Measurements from ENCODE around the gene SLC35B4.
"Not testable (repeated sequence)": the region's sequence is repeated elsewhere in the genome, so short reads cannot be mapped to it uniquely, and the experiment has no call there.

Gene SLC35B4

GRCh38 chr7:134330974-134331373, 14.2 kb upstream of the SLC35B4 start:
- DNase-seq = no peak

- no peak for DNase-seq
These were observed 13.1 kb upstream of the SLC35B4 start for GRCh38 chr7:134329614-134330346.

- no peak for DNase-seq
These were observed 12.2 kb upstream of the SLC35B4 start for GRCh38 chr7:134328900-134329299.

- DNase-seq = peak; percentile 32 to 73
These were observed 11.2 kb upstream of the SLC35B4 start for GRCh38 chr7:134327896-134328295.

- DNase-seq = no peak
These were observed 7.4 kb upstream of the SLC35B4 start for GRCh38 chr7:134324107-134324506.

GRCh38 chr7:134320201-134320600, 3.5 kb upstream of the SLC35B4 start:
- no peak for DNase-seq

- no peak for DNase-seq
These were observed 1.7 kb upstream of the SLC35B4 start for GRCh38 chr7:134318443-134318842.

GRCh38 chr7:134317434-134317833, 704 bp upstream of the SLC35B4 start:
- no peak for DNase-seq

- peak; percentile 22 to 24 for DNase-seq
These were observed 821 bp downstream of the SLC35B4 start for GRCh38 chr7:134315679-134316538.

- no peak for DNase-seq
These were observed 3.2 kb downstream of the SLC35B4 start for GRCh38 chr7:134313543-134313942.

- DNase-seq = no peak
These were observed 4.0 kb downstream of the SLC35B4 start for GRCh38 chr7:134312717-134313116.

- DNase-seq = no peak
These were observed 4.9 kb downstream of the SLC35B4 start for GRCh38 chr7:134311807-134312206.

- DNase-seq = no peak
These were observed 8.2 kb downstream of the SLC35B4 start for GRCh38 chr7:134308548-134308947.

- DNase-seq = no peak
These were observed 9.4 kb downstream of the SLC35B4 start for GRCh38 chr7:134307320-134307719.

GRCh38 chr7:134302120-134302519, 14.6 kb downstream of the SLC35B4 start:
- no peak for DNase-seq

- no peak for DNase-seq
These were observed 15.1 kb downstream of the SLC35B4 start for GRCh38 chr7:134301592-134301991.

- DNase-seq = no peak
These were observed 15.7 kb downstream of the SLC35B4 start for GRCh38 chr7:134300988-134301387.

GRCh38 chr7:134298902-134299683, 17.6 kb downstream of the SLC35B4 start:
- no peak for DNase-seq

- no peak for DNase-seq
These were observed 19.2 kb downstream of the SLC35B4 start for GRCh38 chr7:134297489-134297888.

- DNase-seq = not testable (repeated sequence)
These were observed 20.7 kb downstream of the SLC35B4 start for GRCh38 chr7:134295982-134296381.

GRCh38 chr7:134293002-134293740, 23.6 kb downstream of the SLC35B4 start:
- peak; percentile 68 to 89 for DNase-seq

GRCh38 chr7:134290286-134290685, 26.4 kb downstream of the SLC35B4 start:
- DNase-seq = no peak

- no peak for DNase-seq
These were observed 26.9 kb downstream of the SLC35B4 start for GRCh38 chr7:134289841-134290240.

Data from inflammatory macrophage treated with lipopolysaccharide for 1 hour (primary cell).